H1 (cell line): ENCODE data around the gene RGPD3. TPM values are rescaled to one million over a fixed set of nuclear protein-coding genes. Genes with fewer than 3 reads are reported as not detected.
"Not testable (repeated sequence)": the region's sequence is repeated elsewhere in the genome, so short reads cannot be mapped to it uniquely, and the experiment has no call there.

Source experiments
- CTCF ChIA-PET: fragments of 300-600 bp; sonication (Branson Sonifier 250); formaldehyde crosslinking; loops from one replicate; lab custom pipeline; 2021; ENCODE audit not compliant: partially characterized antibody; lab: Charles Lee
- POLR2A ChIA-PET: fragments of 300-600 bp; sonication (Branson Sonifier 250); formaldehyde crosslinking; loops from one replicate; lab custom pipeline; 2021; ENCODE audit warnings: inconsistent platforms; ENCODE audit not compliant: partially characterized antibody; lab: Charles Lee
- DNase-seq, 2 experiments: peaks; one replicate each; pipeline versions ENCODE4 v3.0.0 to v3.0.0-alpha.2; 2010 to 2022; ENCODE audit warnings: low spot score in 2 of 2, low read depth in 1 of 2, mixed read lengths in 1 of 2
- FAIRE-seq: peaks from 2 replicates; lab custom pipeline; 2011; peaks lifted over from hg19 to GRCh38; lab: Jason Lieb, UNC
- H2AFZ ChIP-seq: 2 replicates; pipeline ENCODE4 v1.8.1; 2012; ENCODE audit warnings: low read length, inconsistent platforms
- H2AK5ac ChIP-seq: 2 replicates; pipeline ENCODE4 v1.6.1; 2013; ENCODE audit warnings: low read depth, low read length
- H2BK120ac ChIP-seq: replicated peaks from 2 replicates; pipeline ENCODE3; 2013; ENCODE audit warnings: low read depth, low read length, inconsistent platforms
- H2BK12ac ChIP-seq: 2 replicates; pipeline ENCODE4 v1.6.1; 2013; ENCODE audit warnings: low read depth, low read length
- H2BK15ac ChIP-seq: 2 replicates; pipeline ENCODE4 v1.6.1; 2013; ENCODE audit warnings: low read length
- H2BK20ac ChIP-seq: 2 replicates; pipeline ENCODE4 v1.6.1; 2013; ENCODE audit warnings: low read length
- H2BK5ac ChIP-seq: 2 replicates; pipeline ENCODE4 v1.6.1; 2013; ENCODE audit warnings: low read depth, low read length
- H3K14ac ChIP-seq: 2 replicates; pipeline ENCODE4 v1.6.1; 2013; ENCODE audit warnings: inconsistent platforms; ENCODE audit not compliant: insufficient read length
- H3K18ac ChIP-seq: 2 replicates; pipeline ENCODE4 v1.6.1; 2013; ENCODE audit warnings: low read length; ENCODE audit errors: extremely low read depth
- H3K23ac ChIP-seq: 2 replicates; pipeline ENCODE4 v1.6.1; 2013; ENCODE audit warnings: inconsistent platforms; ENCODE audit not compliant: insufficient read length
- H3K23me2 ChIP-seq: 2 replicates; pipeline ENCODE4 v1.6.1; 2013; ENCODE audit warnings: low read depth, low read length
- H3K27ac ChIP-seq: 2 replicates; pipeline ENCODE4 v1.6.1; 2011; ENCODE audit warnings: low read depth, low read length, inconsistent platforms
- H3K27me3 ChIP-seq, 4 experiments: replicated peaks in 1 of 4; 1 replicate in 1 of 4; 2 replicates in 3 of 4; pipeline versions ENCODE4 v1.6.1 to v1.8.1; 2011 to 2013; ENCODE audit warnings: low read length in 3 of 4, mild to moderate bottlenecking in 3 of 4, inconsistent platforms in 2 of 4, mixed read lengths in 2 of 4, moderate library complexity in 1 of 4; ENCODE audit not compliant: control insufficient read depth in 3 of 4, insufficient read depth in 3 of 4; ENCODE audit errors: extremely low read depth in 1 of 4
- H3K36me3 ChIP-seq, 4 experiments: 2 replicates each; pipeline versions ENCODE4 v1.6.1 to v1.8.1; 2011 to 2013; ENCODE audit warnings: mild to moderate bottlenecking in 4 of 4, low read length in 3 of 4, moderate library complexity in 2 of 4, control low read depth in 1 of 4, inconsistent platforms in 1 of 4; ENCODE audit not compliant: insufficient read depth in 4 of 4, control insufficient read depth in 2 of 4
- H3K4ac ChIP-seq: replicated peaks from 2 replicates; pipeline ENCODE3; 2013; ENCODE audit warnings: low read length, low read depth, mixed read lengths, inconsistent platforms; ENCODE audit not compliant: insufficient read length
- H3K4me1 ChIP-seq, 4 experiments: replicated peaks in 1 of 4; 1 replicate in 1 of 4; 2 replicates in 3 of 4; pipeline versions ENCODE4 v1.6.1 to v1.8.1; 2011 to 2013; ENCODE audit warnings: low read length in 3 of 4, inconsistent platforms in 2 of 4, mixed read lengths in 1 of 4; ENCODE audit not compliant: insufficient read depth in 4 of 4, control insufficient read depth in 3 of 4
- H3K4me2 ChIP-seq, 2 experiments: 2 replicates each; pipeline versions ENCODE4 v1.6.1 to v1.8.1; 2011 to 2013; ENCODE audit warnings: low read depth in 2 of 2, low read length in 2 of 2, control low read depth in 1 of 2, inconsistent platforms in 1 of 2, mild to moderate bottlenecking in 1 of 2; ENCODE audit not compliant: insufficient read depth in 1 of 2
- H3K4me3 ChIP-seq, 4 experiments: fragments of 200-600, 300-600 bp in 1 of 4; sonication (generic), shearing (Covaris generic), sonication (Bioruptor Twin) in 1 of 4; 2 replicates each; pipeline versions ENCODE4 v1.5.1 to v1.8.1; 2011 to 2016; ENCODE audit warnings: low read length in 4 of 4, low read depth in 3 of 4, control low read depth in 2 of 4, inconsistent platforms in 2 of 4, mild to moderate bottlenecking in 2 of 4, mixed read lengths in 1 of 4, moderate library complexity in 1 of 4; ENCODE audit not compliant: insufficient read depth in 2 of 4; ENCODE audit errors: extremely low read depth in 1 of 4
- H3K56ac ChIP-seq: replicated peaks from 2 replicates; pipeline ENCODE3; 2013; ENCODE audit warnings: low read depth, mild to moderate bottlenecking, mixed read lengths, low read length, inconsistent platforms; ENCODE audit not compliant: insufficient read length
- H3K79me1 ChIP-seq: 2 replicates; pipeline ENCODE4 v1.6.1; 2013; ENCODE audit warnings: low read depth, low read length, control low read depth
- H3K79me2 ChIP-seq, 2 experiments: 2 replicates each; pipeline versions ENCODE4 v1.6.1 to v1.8.1; 2012 to 2013; ENCODE audit warnings: low read length in 2 of 2, mild to moderate bottlenecking in 2 of 2, inconsistent platforms in 1 of 2; ENCODE audit not compliant: insufficient read depth in 2 of 2, control insufficient read depth in 1 of 2
- H3K9ac ChIP-seq, 4 experiments: replicated peaks in 1 of 4; 1 replicate in 1 of 4; 2 replicates in 3 of 4; pipeline versions ENCODE4 v1.6.1 to v1.8.1; 2011 to 2013; ENCODE audit warnings: low read depth in 3 of 4, low read length in 3 of 4, control low read depth in 2 of 4, mild to moderate bottlenecking in 2 of 4, moderate library complexity in 2 of 4, inconsistent platforms in 1 of 4; ENCODE audit errors: extremely low read depth in 1 of 4
- H3K9me3 ChIP-seq, 2 experiments: 2 replicates each; pipeline versions ENCODE4 v1.6.1 to v1.8.1; 2012 to 2013; ENCODE audit warnings: mild to moderate bottlenecking in 2 of 2, moderate library complexity in 2 of 2, control low read depth in 1 of 2, inconsistent platforms in 1 of 2, low read depth in 1 of 2, low read length in 1 of 2, mixed read lengths in 1 of 2; ENCODE audit not compliant: insufficient read depth in 2 of 2
- H4K20me1 ChIP-seq, 2 experiments: replicated peaks in 1 of 2; 2 replicates each; pipeline versions ENCODE3 to v1.8.1; 2011 to 2013; ENCODE audit warnings: inconsistent platforms in 2 of 2, low read length in 2 of 2, mild to moderate bottlenecking in 1 of 2; ENCODE audit not compliant: insufficient read depth in 2 of 2, control insufficient read depth in 1 of 2
- H4K5ac ChIP-seq: 2 replicates; pipeline ENCODE4 v1.6.1; 2013; ENCODE audit warnings: low read length, low read depth, mixed read lengths, inconsistent platforms; ENCODE audit not compliant: insufficient read length
- H4K8ac ChIP-seq: 2 replicates; pipeline ENCODE4 v1.8.0; 2013; ENCODE audit warnings: mild to moderate bottlenecking, moderate library complexity, low read length, inconsistent platforms; ENCODE audit not compliant: insufficient read depth; ENCODE audit errors: extremely low read depth
- H4K91ac ChIP-seq: replicated peaks from 2 replicates; pipeline ENCODE3; 2013; ENCODE audit warnings: low read length, mixed read lengths, inconsistent platforms; ENCODE audit not compliant: insufficient read length
- WGBS, 2 experiments: shearing (Covaris generic) in 1 of 2; methylation state at CpG; one replicate each; pipeline versions ENCODE4 v1.1.6 to v1.1.7; 2013 to 2015; ENCODE audit warnings: low lambda C conversion rate in 2 of 2, mixed read lengths in 2 of 2, inconsistent platforms in 1 of 2, low coverage in 1 of 2, missing lambda C conversion rate in 1 of 2; ENCODE audit not compliant: insufficient replicate concordance in 2 of 2, insufficient coverage in 1 of 2, insufficient read length in 1 of 2; ENCODE audit errors: extremely low coverage in 1 of 2, missing lambda C conversion rate in 1 of 2; 5-methylcytosine and 5-hydroxymethylcytosine counted together
- polyA plus RNA-seq, 7 experiments: library from polyadenylated mRNA; depleted of rRNA in 3 of 7; stranded (reverse) in 5 of 7; unstranded in 2 of 7; fragments of >200 nt in 5 of 7; fragments of 200-250 nt in 2 of 7; gene quantifications; 1 replicate in 5 of 7; 2 replicates in 1 of 7; 4 replicates in 1 of 7; pipeline versions ENCODE4 v1.2.1 to v1.2.3, GENCODE V29; 2011 to 2013; ENCODE audit warnings: missing spikeins in 2 of 7, mixed read lengths in 2 of 7
- total RNA-seq: library from RNA; stranded (reverse); fragmentation: NEBNext Ultra II Directional; extraction: Animal tissue kit (Norgen Biotek cat#: 25700); gene quantifications from 2 replicates; pipeline ENCODE4 v1.2.1, GENCODE V29; 2021

Gene RGPD3
- total and polyA plus RNA-seq, 2 of the 8 experiments (the other 6 are each of a cell fraction or from before 2014, with no cell fraction given): 0.08 to 0.17 TPM

- H3K4me1 ChIP-seq, H3K23me2 ChIP-seq, H3K23ac ChIP-seq, H4K20me1 ChIP-seq, H3K27me3 ChIP-seq, DNase-seq, H3K56ac ChIP-seq, POLR2A ChIA-PET, H4K5ac ChIP-seq, H2BK12ac ChIP-seq, H4K91ac ChIP-seq, H3K9me3 ChIP-seq, H3K27ac ChIP-seq, H2BK120ac ChIP-seq, FAIRE-seq, H3K79me1 ChIP-seq, H3K9ac ChIP-seq, H2AFZ ChIP-seq, H2BK20ac ChIP-seq, CTCF ChIA-PET, H3K4me2 ChIP-seq, H4K8ac ChIP-seq, H3K79me2 ChIP-seq, H2AK5ac ChIP-seq, H3K14ac ChIP-seq, H3K4me3 ChIP-seq, H3K18ac ChIP-seq, H2BK15ac ChIP-seq, H3K36me3 ChIP-seq, H2BK5ac ChIP-seq, H3K4ac ChIP-seq: not testable (repeated sequence)
- WGBS, 2 experiments: 90% methylated on average over 3 of the region's 5 CpGs; no CpG with 5 or more reads in 1 of the 2 experiments
These were observed 45.2 kb upstream of the RGPD3 start for GRCh38 chr2:106513391-106513790.

DNA sequence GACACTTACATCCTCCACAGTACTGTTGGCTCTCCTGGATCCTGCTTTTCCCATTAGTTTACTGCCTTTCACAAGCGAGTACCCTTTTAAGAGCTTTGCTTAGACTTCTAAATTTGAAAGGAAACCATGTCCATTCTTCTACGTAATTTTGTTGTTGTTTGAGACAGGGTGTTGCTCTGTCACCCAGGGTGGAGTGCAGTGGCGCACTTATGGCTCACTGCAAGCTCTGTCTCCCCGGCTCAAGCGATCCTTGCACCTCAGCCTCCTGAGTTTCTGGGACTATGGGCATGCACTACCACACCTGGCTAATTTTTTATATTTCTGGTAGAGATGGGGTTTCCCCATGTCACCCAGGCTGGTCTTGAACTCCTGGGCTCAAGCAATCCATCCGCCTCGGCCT, 43.7 kb upstream of the RGPD3 start:
- H3K9me3 ChIP-seq, H3K18ac ChIP-seq, POLR2A ChIA-PET, DNase-seq, H2BK20ac ChIP-seq, H3K23ac ChIP-seq, FAIRE-seq, H4K20me1 ChIP-seq, H4K5ac ChIP-seq, H3K23me2 ChIP-seq, H3K14ac ChIP-seq, H2BK15ac ChIP-seq, H3K4me3 ChIP-seq, CTCF ChIA-PET, H4K8ac ChIP-seq, H3K4me1 ChIP-seq, H3K4me2 ChIP-seq, H3K27me3 ChIP-seq, H2BK5ac ChIP-seq, H2BK120ac ChIP-seq, H4K91ac ChIP-seq, H3K4ac ChIP-seq, H3K9ac ChIP-seq, H3K27ac ChIP-seq, H3K79me2 ChIP-seq, H2AFZ ChIP-seq, H3K56ac ChIP-seq, H3K79me1 ChIP-seq, H3K36me3 ChIP-seq, H2AK5ac ChIP-seq, H2BK12ac ChIP-seq: not testable (repeated sequence)
- WGBS, 2 experiments: 85% methylated on average over 7 of the region's 7 CpGs; no CpG with 5 or more reads in 1 of the 2 experiments
